Peyer's patch (tissue), 4 donors: Measurements from ENCODE around the gene PDZK1IP1.
"Not testable (repeated sequence)": the region's sequence is repeated elsewhere in the genome, so short reads cannot be mapped to it uniquely, and the experiment has no call there.

Source experiments
- POLR2A ChIP-seq, 2 donors: fragments of 450-650 bp; IDR thresholded peaks; one replicate each; pipeline ENCODE4 v1.5.1; 2017; ENCODE audit warnings: antibody characterized with exemption in 2 of 2, mild to moderate bottlenecking in 2 of 2, moderate library complexity in 2 of 2
- TF ChIP-seq, protein P1 (sequence below), 6 experiments: fragments of 450-650 bp in 4 of 6; fragments of 200-600 bp in 2 of 6; sonication (generic) in 1 of 6; IDR thresholded peaks; one replicate each; pipeline ENCODE4 v1.5.1; 2017 to 2019; ENCODE audit warnings: antibody characterized with exemption in 6 of 6, mild to moderate bottlenecking in 3 of 6, moderate library complexity in 1 of 6

GRCh38 chr1:47195981-47196380 is 6.1 kb upstream of the PDZK1IP1 start:
- TF ChIP-seq, protein P1, sequence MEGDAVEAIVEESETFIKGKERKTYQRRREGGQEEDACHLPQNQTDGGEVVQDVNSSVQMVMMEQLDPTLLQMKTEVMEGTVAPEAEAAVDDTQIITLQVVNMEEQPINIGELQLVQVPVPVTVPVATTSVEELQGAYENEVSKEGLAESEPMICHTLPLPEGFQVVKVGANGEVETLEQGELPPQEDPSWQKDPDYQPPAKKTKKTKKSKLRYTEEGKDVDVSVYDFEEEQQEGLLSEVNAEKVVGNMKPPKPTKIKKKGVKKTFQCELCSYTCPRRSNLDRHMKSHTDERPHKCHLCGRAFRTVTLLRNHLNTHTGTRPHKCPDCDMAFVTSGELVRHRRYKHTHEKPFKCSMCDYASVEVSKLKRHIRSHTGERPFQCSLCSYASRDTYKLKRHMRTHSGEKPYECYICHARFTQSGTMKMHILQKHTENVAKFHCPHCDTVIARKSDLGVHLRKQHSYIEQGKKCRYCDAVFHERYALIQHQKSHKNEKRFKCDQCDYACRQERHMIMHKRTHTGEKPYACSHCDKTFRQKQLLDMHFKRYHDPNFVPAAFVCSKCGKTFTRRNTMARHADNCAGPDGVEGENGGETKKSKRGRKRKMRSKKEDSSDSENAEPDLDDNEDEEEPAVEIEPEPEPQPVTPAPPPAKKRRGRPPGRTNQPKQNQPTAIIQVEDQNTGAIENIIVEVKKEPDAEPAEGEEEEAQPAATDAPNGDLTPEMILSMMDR (IDR thresholded peaks at IDR 0.05) = not testable (repeated sequence)
- TF ChIP-seq POLR2A (IDR thresholded peaks at IDR 0.05) = not testable (repeated sequence)
